Uterus (tissue), 2 donors: ENCODE data around the gene PLEKHG4B.

ENCODE experiments used
- CTCF ChIP-seq, 4 experiments: fragments of 200-600 bp in 2 of 4; fragments of 450-650 bp in 2 of 4; sonication (generic) in 2 of 4; IDR thresholded peaks; one replicate each; pipeline ENCODE4 v1.5.1; 2016 to 2019; ENCODE audit warnings: antibody characterized with exemption in 4 of 4, mild to moderate bottlenecking in 2 of 4, moderate library complexity in 1 of 4
- POLR2A ChIP-seq, 2 donors: fragments of 450-650 bp; IDR thresholded peaks; one replicate each; pipeline ENCODE4 v1.6.1; 2016; ENCODE audit warnings: antibody characterized with exemption in 2 of 2, mild to moderate bottlenecking in 1 of 2, moderate library complexity in 1 of 2

DNA sequence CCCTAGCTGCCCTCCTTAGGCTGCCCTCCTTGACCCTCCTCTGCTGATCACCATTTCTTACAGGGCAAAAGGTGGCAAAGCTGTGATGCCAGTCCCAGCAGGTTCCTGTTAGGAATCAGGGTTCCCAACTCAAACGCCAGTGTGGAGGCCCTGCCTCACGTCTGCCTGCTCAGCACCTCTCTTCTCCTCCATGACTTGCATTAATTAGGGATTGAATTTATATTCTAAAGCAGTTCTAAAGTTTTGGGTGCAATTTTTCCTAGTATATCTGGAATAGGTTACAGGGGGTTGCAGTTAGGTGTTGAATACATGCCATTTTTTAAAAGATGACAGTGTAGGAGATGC is 13.2 kb upstream of the PLEKHG4B start:
- TF ChIP-seq CTCF (IDR thresholded peaks at IDR 0.05) (no peak), POLR2A (IDR thresholded peaks at IDR 0.05) (no peak)
